Retinal pigment epithelial cell (primary cell): ENCODE measurements around the gene TMEM128.
"Not testable (repeated sequence)": the region's sequence is repeated elsewhere in the genome, so short reads cannot be mapped to it uniquely, and the experiment has no call there.

Source experiments
- DNase-seq: peaks from one replicate; pipeline ENCODE4 v3.0.0-alpha.2; 2010; ENCODE audit warnings: low read depth
- H3K4me3 ChIP-seq: 2 replicates; pipeline ENCODE4 v1.5.1; 2011; ENCODE audit warnings: mild to moderate bottlenecking, low read length, control low read depth, moderate library complexity
- CTCF ChIP-seq: conservative IDR thresholded peaks from 2 replicates; pipeline ENCODE4 v1.5.1; 2011; ENCODE audit warnings: low read depth, low read length, control low read depth, inconsistent platforms

TMEM128 gene

GRCh38 chr4:4269856-4270255, 21.8 kb upstream of the TMEM128 start:
- no peak overlapping the region for H3K4me3 ChIP-seq
- no peak for TF ChIP-seq CTCF
- no peak for DNase-seq

GRCh38 chr4:4269331-4269731, 21.3 kb upstream of the TMEM128 start:
- DNase-seq, result no peak
- no peak for TF ChIP-seq CTCF
- no peak overlapping the region for H3K4me3 ChIP-seq

- DNase-seq, result no peak
- no peak for TF ChIP-seq CTCF
- H3K4me3 ChIP-seq, result no peak overlapping the region
These were observed 20.8 kb upstream of the TMEM128 start for GRCh38 chr4:4268776-4269175.

GRCh38 chr4:4267981-4268380, 20.0 kb upstream of the TMEM128 start:
- DNase-seq, result no peak
- no peak overlapping the region for H3K4me3 ChIP-seq
- no peak for TF ChIP-seq CTCF

GRCh38 chr4:4260185-4260751, 12.2 kb upstream of the TMEM128 start:
- peak; percentile 48 for TF ChIP-seq CTCF
- no peak overlapping the region for H3K4me3 ChIP-seq
- DNase-seq, result no peak

- no peak overlapping the region for H3K4me3 ChIP-seq
- no peak for DNase-seq
- TF ChIP-seq CTCF, result no peak
These were observed 11.6 kb upstream of the TMEM128 start for GRCh38 chr4:4259484-4260100.

- H3K4me3 ChIP-seq, DNase-seq: not testable (repeated sequence)
These were observed 9.7 kb upstream of the TMEM128 start for GRCh38 chr4:4257705-4258104.
